Type B pancreatic cell (in vitro differentiated cells): ENCODE data around the gene CFLAR. TPM values are rescaled to one million over a fixed set of nuclear protein-coding genes. Genes with fewer than 3 reads are reported as not detected.

ENCODE experiments used
- DNase-seq: peaks from one replicate; pipeline ENCODE4 v3.0.0; 2021; ENCODE audit warnings: mixed read lengths; ENCODE audit not compliant: unreplicated experiment; ENCODE audit errors: extremely low spot score
- H3K27ac Mint-ChIP-seq: 2 replicates; pipeline ENCODE4 v1.8.0; 2021; ENCODE audit warnings: mild to moderate bottlenecking, mixed read lengths
- H3K27me3 Mint-ChIP-seq: 2 replicates; pipeline ENCODE4 v1.8.0; 2021; ENCODE audit warnings: mixed read lengths
- H3K36me3 Mint-ChIP-seq: 2 replicates; pipeline ENCODE4 v1.8.0; 2021; ENCODE audit warnings: mixed read lengths
- H3K4me1 Mint-ChIP-seq: one replicate; pipeline ENCODE4 v1.8.0; 2021; ENCODE audit warnings: mixed read lengths; ENCODE audit not compliant: unreplicated experiment
- H3K4me3 Mint-ChIP-seq: 2 replicates; pipeline ENCODE4 v1.8.0; 2021; ENCODE audit warnings: mild to moderate bottlenecking, mixed read lengths
- H3K9me3 Mint-ChIP-seq: 2 replicates; pipeline ENCODE4 v1.8.0; 2021; ENCODE audit warnings: mixed read lengths
- CTCF ChIP-seq: fragments of 200-600 bp; sonication (generic); conservative IDR thresholded peaks from 2 replicates; pipeline ENCODE4 v1.5.0; 2021; ENCODE audit warnings: antibody characterized with exemption, mild to moderate bottlenecking
- total RNA-seq: library from RNA; stranded (reverse); gene quantifications from 2 replicates; pipeline ENCODE4 v1.2.1, GENCODE V29; 2021; ENCODE audit warnings: low replicate concordance

The CFLAR gene
- total RNA-seq, 1 donor from 2014 or later = 26.5 TPM

- Mint-ChIP-seq H3K4me3 (no peak overlapping the region), H3K4me1 (peaks cover 28% of the 10 kb centered on the region), H3K9me3 (no peaks in the 10 kb centered on the region), H3K27me3 (no peaks in the 10 kb centered on the region), H3K36me3 (no peaks in the 10 kb centered on the region), H3K27ac (no peak overlapping the region)
- no peak for DNase-seq
- TF ChIP-seq CTCF = no peak
Measured at GRCh38 chr2:201122276-201122675, 6.3 kb downstream of the CFLAR start.

- Mint-ChIP-seq H3K4me3 (no peak overlapping the region), H3K4me1 (peaks cover 38% of the 10 kb centered on the region), H3K27ac (peak overlapping the region; percentile 88), H3K27me3 (no peaks in the 10 kb centered on the region), H3K36me3 (no peaks in the 10 kb centered on the region), H3K9me3 (no peaks in the 10 kb centered on the region)
- DNase-seq = no peak
- no peak for TF ChIP-seq CTCF
Measured at GRCh38 chr2:201126308-201127151, 10.6 kb downstream of the CFLAR start.

GRCh38 chr2:201127152-201127511 is 11.2 kb downstream of the CFLAR start:
- Mint-ChIP-seq H3K27ac (peak overlapping the region; percentile 88), H3K4me3 (no peak overlapping the region), H3K36me3 (no peaks in the 10 kb centered on the region), H3K4me1 (peaks cover 38% of the 10 kb centered on the region), H3K27me3 (no peaks in the 10 kb centered on the region), H3K9me3 (no peaks in the 10 kb centered on the region)
- DNase-seq = no peak
- TF ChIP-seq CTCF = no peak

GRCh38 chr2:201127570-201127969 is 11.6 kb downstream of the CFLAR start:
- H3K27ac Mint-ChIP-seq = no peak overlapping the region
- H3K9me3 Mint-ChIP-seq = no peaks in the 10 kb centered on the region
- H3K27me3 Mint-ChIP-seq = no peaks in the 10 kb centered on the region
- TF ChIP-seq CTCF = no peak
- no peak for DNase-seq
- H3K4me1 Mint-ChIP-seq = peaks cover 38% of the 10 kb centered on the region
- no peak overlapping the region for H3K4me3 Mint-ChIP-seq
- no peaks in the 10 kb centered on the region for H3K36me3 Mint-ChIP-seq

- H3K4me3 Mint-ChIP-seq = no peak overlapping the region
- no peaks in the 10 kb centered on the region for H3K27me3 Mint-ChIP-seq
- H3K27ac Mint-ChIP-seq = no peak overlapping the region
- TF ChIP-seq CTCF = no peak
- no peaks in the 10 kb centered on the region for H3K9me3 Mint-ChIP-seq
- H3K36me3 Mint-ChIP-seq = no peaks in the 10 kb centered on the region
- DNase-seq = no peak
- peaks cover 38% of the 10 kb centered on the region for H3K4me1 Mint-ChIP-seq
Measured at GRCh38 chr2:201128033-201128432, 12.1 kb downstream of the CFLAR start.
